Measurements from ENCODE around the gene PRPF8. TPM values are rescaled to one million over a fixed set of nuclear protein-coding genes. Genes with fewer than 3 reads are reported as not detected.

The PRPF8 gene
- total and polyA plus RNA-seq, 5 donors: 72.1 to 187 (median 146) TPM

DNA sequence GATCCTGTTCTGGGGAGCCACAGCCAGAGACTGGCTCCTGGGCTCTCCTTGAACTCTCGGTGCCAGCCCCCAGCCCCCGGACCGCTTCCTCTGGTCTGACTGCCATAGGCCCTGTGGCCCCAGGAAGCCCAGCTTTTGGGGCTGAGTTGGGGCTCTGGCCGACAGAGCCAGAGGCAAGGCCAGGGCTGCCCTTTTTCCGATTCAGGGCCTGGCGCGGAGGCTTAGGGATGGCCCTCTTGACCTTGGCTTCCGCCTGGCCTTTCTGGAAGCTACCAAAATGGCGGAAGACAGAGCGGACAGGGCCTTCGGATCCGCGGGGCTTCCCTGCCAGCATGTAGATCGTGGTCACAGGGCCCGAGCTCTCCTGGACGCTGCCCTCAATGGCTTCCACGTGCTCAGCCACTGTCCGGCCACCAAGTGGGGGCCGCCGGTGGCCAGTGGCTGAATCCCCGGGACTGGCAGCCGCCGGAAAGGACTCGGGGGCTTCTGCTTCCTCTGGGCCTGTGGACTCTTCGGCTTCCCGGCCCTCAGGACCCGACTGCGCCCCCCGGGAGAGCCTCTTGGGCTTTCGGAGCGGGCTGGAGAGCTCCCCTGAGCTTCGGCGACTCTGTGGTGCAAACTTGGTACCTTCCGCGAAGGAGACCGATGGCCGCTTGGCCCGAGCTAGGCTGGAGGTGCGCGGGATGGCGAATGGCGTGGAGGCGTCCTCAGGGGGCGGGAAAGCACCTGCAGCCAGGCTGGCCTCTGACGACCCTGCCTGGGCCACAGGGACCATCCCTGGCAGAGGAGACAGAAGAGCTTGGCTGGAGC, 49.6 kb downstream of the PRPF8 start:
- intact Hi-C loops (cut with DNase I): no loop called here
- Histone ChIP-seq H3K4me3 (ENCODE audit: low read length) (no peak overlapping the region), H3K27me3 (ENCODE audit: control insufficient read depth, insufficient read depth) (no peaks in the 10 kb centered on the region), H3K9me3 (ENCODE audit: control insufficient read depth, low read length) (no peaks in the 10 kb centered on the region), H3K27ac (ENCODE audit: low read length) (no peak overlapping the region), H3K4me1 (ENCODE audit: control insufficient read depth, insufficient read depth, low read length) (no peaks in the 10 kb centered on the region)
- DNase-seq (peak in 1 of 3 donors; percentile 64), ATAC-seq (peak in 1 of 2 donors; percentile 3)
- WGBS: 95% methylated on average over 45 of the region's 45 CpGs

DNA sequence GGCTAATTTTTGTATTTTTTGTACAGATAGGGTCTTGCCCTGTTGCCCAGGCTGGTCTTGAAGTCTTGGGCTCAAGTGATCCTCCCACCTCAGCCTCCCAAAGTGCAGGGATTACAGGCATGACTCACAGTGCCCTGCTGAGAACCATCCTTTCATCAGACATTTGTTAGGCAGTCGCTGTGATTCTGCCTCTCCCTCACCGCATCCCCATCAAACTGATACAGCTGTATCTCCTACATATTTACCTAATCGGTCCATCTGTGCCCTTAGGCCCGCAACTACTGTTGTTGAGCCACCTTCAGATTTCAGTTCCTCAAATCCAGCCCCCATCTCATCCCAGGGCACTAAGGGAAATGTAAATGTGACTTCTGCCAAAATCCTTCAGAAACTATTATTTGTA, 54.0 kb downstream of the PRPF8 start:
- Histone ChIP-seq H3K27ac (ENCODE audit: low read length) (no peak overlapping the region), H3K9me3 (ENCODE audit: control insufficient read depth, low read length) (no peaks in the 10 kb centered on the region), H3K4me1 (ENCODE audit: control insufficient read depth, insufficient read depth, low read length) (peaks cover 1% of the 10 kb centered on the region), H3K27me3 (ENCODE audit: control insufficient read depth, insufficient read depth) (no peaks in the 10 kb centered on the region), H3K4me3 (ENCODE audit: low read length) (no peak overlapping the region)
- DNase-seq (no peak), ATAC-seq (no peak)
- intact Hi-C loops (cut with DNase I): no loop called here
- 80% methylated on average over 4 of the region's 4 CpGs for WGBS

DNA sequence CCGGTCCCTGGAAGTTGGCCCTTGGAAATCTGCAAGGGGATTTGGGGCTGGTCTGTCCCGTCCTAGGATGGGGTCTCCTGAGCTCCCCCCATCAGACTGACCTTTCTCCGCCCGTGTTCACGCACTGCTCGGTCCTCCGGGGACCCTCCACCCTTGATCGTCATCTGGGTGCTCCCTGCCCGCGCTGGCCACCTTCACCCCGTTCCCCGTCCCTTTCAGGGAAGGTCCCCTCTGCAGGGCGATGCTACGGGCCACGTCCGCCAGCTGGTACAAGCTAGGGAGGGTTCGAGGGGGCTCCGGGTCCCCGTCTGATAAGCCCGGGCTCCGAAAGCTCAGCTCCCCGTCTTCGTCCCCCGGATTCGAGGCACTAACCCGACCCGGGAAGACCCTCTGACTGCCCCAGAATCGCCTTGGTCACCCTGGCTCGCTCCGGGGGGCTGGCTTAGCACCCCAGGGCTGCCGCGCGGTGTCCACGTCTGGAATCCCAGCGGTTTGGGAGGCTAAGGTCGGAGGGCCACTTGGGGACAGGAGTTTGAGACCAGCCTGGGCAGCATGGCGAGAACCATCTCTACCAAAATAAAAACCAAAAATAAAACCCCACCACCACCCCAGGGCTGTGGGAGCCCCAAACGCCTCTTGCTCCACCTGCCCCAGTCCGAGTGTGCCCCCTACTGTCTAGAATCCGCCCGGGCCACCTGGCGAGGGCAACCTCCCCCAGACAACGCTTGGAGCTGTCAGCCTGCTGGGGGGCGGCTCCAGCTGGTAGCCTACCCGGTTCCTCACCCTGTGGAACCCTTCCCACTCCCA, 55.0 kb downstream of the PRPF8 start:
- Histone ChIP-seq H3K4me3 (ENCODE audit: low read length) (peak overlapping the region; percentile 76), H3K9me3 (ENCODE audit: control insufficient read depth, low read length) (no peaks in the 10 kb centered on the region), H3K27me3 (ENCODE audit: control insufficient read depth, insufficient read depth) (no peaks in the 10 kb centered on the region), H3K27ac (ENCODE audit: low read length) (peak overlapping the region; percentile 63), H3K4me1 (ENCODE audit: control insufficient read depth, insufficient read depth, low read length) (peaks cover 1% of the 10 kb centered on the region)
- ATAC-seq: peak; percentile 3 to 23
- DNase-seq: peak; percentile 66 to 85 (median 78)
- intact Hi-C loops (cut with DNase I): loop anchor here in 3 of 4 donors (2.0 to 5.0 kb wide), 2 partner anchors 52 to 55 kb away; no protein-coding TSS in a partner anchor
- 5% methylated on average over 45 of the region's 45 CpGs for WGBS

DNA sequence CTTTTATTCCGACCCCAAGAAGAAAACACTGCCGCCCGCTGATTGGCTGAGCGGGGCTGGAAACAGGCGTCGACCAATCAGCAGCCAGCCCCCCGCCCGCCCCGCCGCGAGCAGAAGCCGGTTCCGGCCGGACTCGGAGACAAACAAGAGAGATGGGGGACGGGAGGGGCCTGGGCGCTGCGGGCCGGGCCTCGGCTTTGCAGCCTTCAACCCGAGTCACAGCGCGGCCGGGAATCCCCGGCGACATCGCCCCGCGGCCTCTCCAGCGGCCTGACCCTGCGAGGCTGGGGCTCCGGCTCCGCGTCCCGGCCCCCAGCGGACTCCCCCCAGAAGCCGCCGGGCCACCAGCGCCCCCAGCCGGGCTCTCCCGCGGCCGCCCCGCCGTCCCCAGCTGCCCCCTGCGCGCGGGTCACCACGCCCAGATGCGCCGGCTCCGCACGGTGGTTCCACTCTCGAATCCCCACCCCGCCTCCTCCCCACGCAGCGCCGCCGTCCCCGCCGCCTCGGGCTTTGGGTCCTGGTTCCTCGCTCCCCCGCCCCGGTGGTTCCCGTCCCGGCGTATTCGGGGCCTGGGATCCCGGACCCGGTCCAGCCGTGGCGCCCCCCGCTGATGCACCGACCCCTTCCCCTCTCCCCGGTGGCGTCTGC, 55.7 kb downstream of the PRPF8 start:
- Histone ChIP-seq H3K27ac (ENCODE audit: low read length) (peak overlapping the region; percentile 63), H3K4me1 (ENCODE audit: control insufficient read depth, insufficient read depth, low read length) (peaks cover 1% of the 10 kb centered on the region), H3K9me3 (ENCODE audit: control insufficient read depth, low read length) (no peaks in the 10 kb centered on the region), H3K27me3 (ENCODE audit: control insufficient read depth, insufficient read depth) (no peaks in the 10 kb centered on the region), H3K4me3 (ENCODE audit: low read length) (peak overlapping the region; percentile 76)
- DNase-seq: peak; percentile 93 to 97 (median 97)
- peak; percentile 91 for ATAC-seq
- intact Hi-C loops (cut with DNase I): loop anchor here in 3 of 4 donors (2.0 to 5.0 kb wide), 2 partner anchors 52 to 54 kb away; no protein-coding TSS in a partner anchor
- WGBS: under 1% methylated on average over 77 of the region's 77 CpGs

DNA sequence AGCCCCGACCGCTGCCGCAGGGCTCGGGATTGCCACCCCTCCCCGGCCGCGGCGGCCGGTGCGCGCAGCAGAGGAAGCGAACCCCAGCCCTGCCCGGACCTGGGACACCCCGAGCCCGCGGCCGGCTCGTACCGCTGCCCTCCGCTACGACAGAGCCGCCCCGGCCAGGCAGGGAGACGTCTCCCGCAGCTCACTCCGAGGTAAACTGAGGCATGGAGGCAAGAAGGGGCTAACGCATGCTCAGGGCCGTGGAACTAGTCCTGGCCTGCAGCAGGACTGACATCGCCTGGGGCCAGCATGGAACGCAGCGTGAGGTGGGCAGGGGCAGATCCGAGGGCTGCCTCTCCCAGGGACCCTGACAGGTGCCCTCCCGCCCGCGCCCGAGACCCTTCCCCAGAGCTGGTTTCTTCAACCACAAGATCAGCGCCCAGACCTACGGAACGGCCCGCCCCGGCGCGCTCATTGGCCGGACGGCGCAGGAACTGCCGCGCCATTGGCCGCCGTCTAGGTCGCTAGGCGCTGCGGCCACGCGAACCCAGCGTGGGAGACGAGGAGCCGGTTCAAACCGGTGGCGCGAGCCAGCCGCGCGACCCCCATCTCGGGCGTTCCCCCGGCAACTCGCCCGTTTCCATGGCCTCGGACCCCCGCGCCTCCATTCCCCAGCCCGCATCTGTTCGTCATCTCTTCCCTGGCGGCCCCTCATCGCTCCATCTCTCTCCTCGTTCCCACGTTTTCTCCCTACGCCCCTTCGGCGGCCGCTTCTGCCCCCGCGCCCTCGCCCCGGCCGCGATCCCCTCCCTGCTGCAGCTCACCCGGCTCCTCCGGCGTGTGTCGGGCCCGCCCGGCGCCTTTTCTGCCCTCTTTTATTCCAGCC, 56.4 kb downstream of the PRPF8 start, which contains the start of gene SLC43A2:
TSS of gene SLC43A2 (minus strand) at position 853 of the 874 bp plus-strand sequence. CDS start 960 bp downstream, outside the sequence.
- WGBS: under 1% methylated on average over 95 of the region's 95 CpGs
- ATAC-seq (peak; percentile 92 to 94), DNase-seq (peak; percentile 81 to 92 (median 92))
- Histone ChIP-seq H3K27me3 (ENCODE audit: control insufficient read depth, insufficient read depth) (no peaks in the 10 kb centered on the region), H3K4me3 (ENCODE audit: low read length) (peak within 1 kb of the TSS; percentile 76), H3K27ac (ENCODE audit: low read length) (peak within 1 kb of the TSS; percentile 63), H3K9me3 (ENCODE audit: control insufficient read depth, low read length) (no peaks in the 10 kb centered on the region), H3K4me1 (ENCODE audit: control insufficient read depth, insufficient read depth, low read length) (peaks cover 1% of the 10 kb centered on the region)
- intact Hi-C loops (cut with DNase I): loop anchor here (2.0 to 5.0 kb wide), 2 partner anchors 51 to 53 kb away; no protein-coding TSS in a partner anchor

DNA sequence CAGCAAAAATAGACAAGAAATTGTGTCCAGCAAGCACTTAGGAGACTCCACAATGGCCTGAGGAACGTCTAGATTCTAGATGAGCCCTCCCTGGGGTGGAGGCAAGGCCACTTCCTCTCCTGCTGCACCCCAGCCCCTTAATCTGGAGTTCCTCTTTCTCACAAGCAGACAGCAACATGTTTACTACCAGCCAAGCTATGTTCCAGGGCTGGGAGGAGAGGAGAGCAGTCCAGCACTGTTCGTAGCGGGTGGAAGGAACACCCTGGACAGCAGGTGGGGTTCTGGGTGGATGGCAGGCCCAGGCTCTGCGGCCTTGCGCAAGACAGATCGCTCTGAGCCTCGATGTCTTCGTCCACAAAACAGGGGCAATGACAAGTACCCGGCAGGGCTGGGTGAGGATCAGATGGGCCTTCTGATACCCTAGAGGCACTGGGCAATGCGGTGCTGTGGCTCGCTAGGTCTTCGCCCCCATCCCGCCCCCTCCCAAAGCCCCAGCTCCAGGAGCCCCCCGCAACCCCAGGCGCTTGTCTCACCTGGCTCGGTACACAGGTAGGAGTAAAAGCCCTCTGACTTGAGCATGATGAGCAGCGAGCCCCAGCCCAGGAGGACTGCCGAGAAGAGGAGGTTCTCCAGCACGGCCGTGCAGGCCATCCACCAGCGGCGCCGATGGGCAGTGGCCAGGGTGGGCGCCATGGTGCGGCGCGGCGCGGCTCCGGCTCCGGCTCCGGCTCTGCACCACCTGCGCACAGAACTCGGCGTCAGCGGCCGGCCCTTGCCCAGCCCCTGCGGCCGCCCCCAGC, 57.3 kb downstream of the PRPF8 start:
- no peaks in the 10 kb centered on the region for H3K9me3 ChIP-seq (ENCODE audit: control insufficient read depth, low read length)
- no peaks in the 10 kb centered on the region for H3K27me3 ChIP-seq (ENCODE audit: control insufficient read depth, insufficient read depth)
- H3K4me1 ChIP-seq (ENCODE audit: control insufficient read depth, insufficient read depth, low read length): peaks cover 1% of the 10 kb centered on the region
- no peak overlapping the region for H3K27ac ChIP-seq (ENCODE audit: low read length)
- ATAC-seq (no peak), DNase-seq (peak in 1 of 3 donors; percentile 64)
- intact Hi-C loops (cut with DNase I): loop anchor here in 2 of 4 donors (2.0 to 5.0 kb wide), 2 partner anchors 50 to 53 kb away; no protein-coding TSS in a partner anchor
- H3K4me3 ChIP-seq (ENCODE audit: low read length): peak overlapping the region; percentile 76
- 25% methylated on average over 39 of the region's 39 CpGs for WGBS

DNA sequence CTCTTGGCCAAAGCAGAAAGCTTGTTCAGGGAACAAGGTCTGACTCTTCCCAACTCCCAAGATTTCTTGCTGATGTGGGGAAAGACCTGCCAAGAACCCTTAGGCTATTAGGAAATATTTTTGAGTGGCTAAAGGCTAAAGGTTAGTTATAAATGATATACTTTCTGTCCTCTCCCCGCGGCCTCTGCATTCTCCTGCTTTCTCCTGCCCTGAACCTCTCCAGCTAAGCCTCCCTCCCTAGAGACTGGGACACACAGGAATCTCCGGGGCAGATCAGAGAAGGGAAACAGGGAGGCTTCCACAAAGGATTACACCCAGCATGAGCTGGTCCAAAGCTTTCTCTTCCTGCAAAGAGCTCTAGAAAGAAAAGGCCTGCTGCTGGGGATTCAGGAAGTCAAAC, 58.3 kb downstream of the PRPF8 start:
- ATAC-seq: no peak

DNA sequence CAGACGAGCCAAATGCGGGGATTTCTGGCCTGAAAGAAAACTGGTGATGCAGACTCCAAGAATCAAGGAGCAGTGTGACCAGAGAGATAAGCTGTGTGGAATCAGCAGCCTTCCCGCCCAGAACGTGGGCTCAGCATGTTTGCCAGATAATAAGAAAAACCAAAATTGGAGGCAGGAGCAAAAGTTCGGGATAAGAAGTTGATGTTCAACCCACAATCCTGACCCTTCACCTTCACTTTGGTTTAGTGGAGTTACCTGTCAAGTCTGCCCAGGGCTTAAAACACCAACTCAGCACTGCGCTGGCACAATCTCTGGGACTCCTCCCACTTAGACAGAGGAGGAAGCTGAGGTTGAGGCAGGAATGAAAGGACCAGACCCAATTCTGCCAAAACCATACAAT, 59.1 kb downstream of the PRPF8 start:
- DNase-seq (peak; percentile 0 to 37 (median 2)), ATAC-seq (no peak)
- intact Hi-C loops (cut with DNase I): loop anchor here in 1 of 4 donors (5.0 kb wide), 1 partner anchor 48 kb away; no protein-coding TSS in a partner anchor
- Histone ChIP-seq H3K9me3 (ENCODE audit: control insufficient read depth, low read length) (no peaks in the 10 kb centered on the region), H3K27ac (ENCODE audit: low read length) (no peak overlapping the region), H3K4me3 (ENCODE audit: low read length) (no peak overlapping the region), H3K27me3 (ENCODE audit: control insufficient read depth, insufficient read depth) (no peaks in the 10 kb centered on the region), H3K4me1 (ENCODE audit: control insufficient read depth, insufficient read depth, low read length) (peaks cover 1% of the 10 kb centered on the region)
- WGBS: 79% methylated on average over 6 of the region's 6 CpGs

More for the DNA sequence above, 58.3 kb downstream of the PRPF8 start:
- no peaks in the 10 kb centered on the region for H3K27me3 ChIP-seq (ENCODE audit: control insufficient read depth, insufficient read depth)
- H3K27ac ChIP-seq (ENCODE audit: low read length): no peak overlapping the region
- intact Hi-C loops (cut with DNase I): loop anchor here in 2 of 4 donors (2.0 to 5.0 kb wide), 2 partner anchors 49 to 52 kb away; no protein-coding TSS in a partner anchor
- H3K4me3 ChIP-seq (ENCODE audit: low read length): no peak overlapping the region
- H3K9me3 ChIP-seq (ENCODE audit: control insufficient read depth, low read length): no peaks in the 10 kb centered on the region
- no peak for DNase-seq
- peaks cover 1% of the 10 kb centered on the region for H3K4me1 ChIP-seq (ENCODE audit: control insufficient read depth, insufficient read depth, low read length)
- 47% methylated on average over 3 of the region's 3 CpGs for WGBS

DNA sequence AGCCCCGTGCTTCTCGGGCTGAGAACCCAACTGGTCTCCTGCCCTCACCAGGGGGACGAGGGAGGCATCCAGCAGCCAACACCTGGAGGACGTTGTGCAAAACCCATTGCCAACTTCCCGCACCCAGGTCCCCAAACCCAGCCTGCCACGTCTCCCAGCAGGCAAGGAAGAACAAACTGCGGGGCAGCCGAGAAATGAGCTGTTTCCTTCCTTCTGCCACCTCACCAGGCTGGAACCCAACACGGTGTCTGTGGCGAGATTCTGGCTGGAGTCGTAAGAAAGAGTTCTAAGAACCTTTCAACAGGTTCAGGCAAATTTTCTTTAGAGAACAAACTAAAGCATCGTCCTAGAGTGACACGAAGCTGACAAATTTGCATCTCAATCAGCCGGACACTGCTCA, 59.6 kb downstream of the PRPF8 start:
- no peaks in the 10 kb centered on the region for H3K27me3 ChIP-seq (ENCODE audit: control insufficient read depth, insufficient read depth)
- H3K9me3 ChIP-seq (ENCODE audit: control insufficient read depth, low read length): no peaks in the 10 kb centered on the region
- DNase-seq: peak in 1 of 3 donors; percentile 32
- H3K27ac ChIP-seq (ENCODE audit: low read length): no peak overlapping the region
- peaks cover 1% of the 10 kb centered on the region for H3K4me1 ChIP-seq (ENCODE audit: control insufficient read depth, insufficient read depth, low read length)
- intact Hi-C loops (cut with DNase I): loop anchor here in 1 of 4 donors (5.0 kb wide), 1 partner anchor 48 kb away; no protein-coding TSS in a partner anchor
- 83% methylated on average over 14 of the region's 14 CpGs for WGBS
- no peak for ATAC-seq
- no peak overlapping the region for H3K4me3 ChIP-seq (ENCODE audit: low read length)
